ENCODE measurements around the gene NINJ2. TPM values are rescaled to one million over a fixed set of nuclear protein-coding genes. Genes with fewer than 3 reads are reported as not detected.

The NINJ2 gene
- total RNA-seq, 1 donor from 2014 or later = 0.76 TPM

GRCh38 chr12:544941-545635 is 118.2 kb downstream of the NINJ2 start:
- Mint-ChIP-seq H3K4me1 (ENCODE audit: low read depth, unreplicated experiment) (peaks cover 30% of the 10 kb centered on the region), H3K4me3 (ENCODE audit: unreplicated experiment) (no peak overlapping the region), H3K36me3 (ENCODE audit: unreplicated experiment) (peaks cover 11% of the 10 kb centered on the region), H3K27me3 (ENCODE audit: unreplicated experiment) (peaks cover 14% of the 10 kb centered on the region), H3K9me3 (ENCODE audit: unreplicated experiment) (peaks cover 5% of the 10 kb centered on the region), H3K27ac (ENCODE audit: unreplicated experiment) (no peak overlapping the region)
- TF ChIP-seq CTCF (IDR thresholded peaks at IDR 0.05; ENCODE audit: partially characterized antibody, unreplicated experiment) = no peak
- DNase-seq = no peak

- H3K36me3 Mint-ChIP-seq (ENCODE audit: unreplicated experiment) = peaks cover 6% of the 10 kb centered on the region
- peaks cover 14% of the 10 kb centered on the region for H3K27me3 Mint-ChIP-seq (ENCODE audit: unreplicated experiment)
- peak overlapping the region; percentile 17 for H3K27ac Mint-ChIP-seq (ENCODE audit: unreplicated experiment)
- no peak for DNase-seq
- peak overlapping the region; percentile 4 for H3K4me3 Mint-ChIP-seq (ENCODE audit: unreplicated experiment)
- peaks cover 22% of the 10 kb centered on the region for H3K4me1 Mint-ChIP-seq (ENCODE audit: low read depth, unreplicated experiment)
- no peak for TF ChIP-seq CTCF (IDR thresholded peaks at IDR 0.05; ENCODE audit: partially characterized antibody, unreplicated experiment)
- peaks cover 5% of the 10 kb centered on the region for H3K9me3 Mint-ChIP-seq (ENCODE audit: unreplicated experiment)
Measured at GRCh38 chr12:544142-544541, 119.1 kb downstream of the NINJ2 start.

- Mint-ChIP-seq H3K4me1 (ENCODE audit: low read depth, unreplicated experiment) (peaks cover 19% of the 10 kb centered on the region), H3K36me3 (ENCODE audit: unreplicated experiment) (peaks cover 6% of the 10 kb centered on the region), H3K27ac (ENCODE audit: unreplicated experiment) (no peak overlapping the region), H3K9me3 (ENCODE audit: unreplicated experiment) (peaks cover 5% of the 10 kb centered on the region), H3K27me3 (ENCODE audit: unreplicated experiment) (peaks cover 14% of the 10 kb centered on the region), H3K4me3 (ENCODE audit: unreplicated experiment) (no peak overlapping the region)
- no peak for DNase-seq
- TF ChIP-seq CTCF (IDR thresholded peaks at IDR 0.05; ENCODE audit: partially characterized antibody, unreplicated experiment) = no peak
Measured at GRCh38 chr12:543114-543451, 120.2 kb downstream of the NINJ2 start.

- no peak overlapping the region for H3K27ac Mint-ChIP-seq (ENCODE audit: unreplicated experiment)
- H3K27me3 Mint-ChIP-seq (ENCODE audit: unreplicated experiment) = peaks cover 11% of the 10 kb centered on the region
- TF ChIP-seq CTCF (IDR thresholded peaks at IDR 0.05; ENCODE audit: partially characterized antibody, unreplicated experiment) = no peak
- H3K36me3 Mint-ChIP-seq (ENCODE audit: unreplicated experiment) = peaks cover 6% of the 10 kb centered on the region
- peak; percentile 47 for DNase-seq
- peaks cover 13% of the 10 kb centered on the region for H3K4me1 Mint-ChIP-seq (ENCODE audit: low read depth, unreplicated experiment)
- H3K4me3 Mint-ChIP-seq (ENCODE audit: unreplicated experiment) = no peak overlapping the region
- H3K9me3 Mint-ChIP-seq (ENCODE audit: unreplicated experiment) = peaks cover 5% of the 10 kb centered on the region
Measured at GRCh38 chr12:542395-543113, 120.7 kb downstream of the NINJ2 start.
